K562 (cell line): ENCODE results near the gene CDKN2D. TPM values are rescaled to one million over a fixed set of nuclear protein-coding genes. Genes with fewer than 3 reads are reported as not detected.

Source experiments
- ATAC-seq: fragments of 200-7000 bp; cut with Tn5 transposase; 3 replicates; pipeline ENCODE4 v1.9.1; 2020; ENCODE audit warnings: moderate library complexity
- BruUV-seq: library from RNA; stranded (reverse); fragments of 400-500 nt; replicated peaks from 2 replicates; lab custom pipeline; 2021; lab: Mats Ljungman, UMichigan
- CTCF ChIA-PET: fragments of 300-600 bp; formaldehyde crosslinking; extraction: SDS; loops from one replicate; lab custom pipeline; 2021; ENCODE audit warnings: low intra/inter-chr PET ratio; lab: Yijun Ruan, JAX
- POLR2A ChIA-PET: fragments of 300-600, 350-650 bp; sonication (Branson Sonifier 250); formaldehyde crosslinking; extraction: SDS; loops from one replicate; lab custom pipeline; 2021; ENCODE audit warnings: antibody characterized with exemption, inconsistent platforms; lab: Yijun Ruan, JAX
- DNase-seq, 4 experiments: peaks; one replicate each; pipeline versions ENCODE4 v3.0.0 to v3.0.0-alpha.2; 2011 to 2018; ENCODE audit warnings: low spot score in 3 of 4, mixed read lengths in 3 of 4; ENCODE audit errors: extremely low read depth in 1 of 4
- FAIRE-seq: peaks from 2 replicates; lab custom pipeline; 2011; peaks lifted over from hg19 to GRCh38; lab: Jason Lieb, UNC
- H2AFZ ChIP-seq: 2 replicates; pipeline ENCODE4 v1.6.0; 2011; ENCODE audit warnings: low read depth, low read length, control low read depth, inconsistent platforms
- H3K27ac ChIP-seq: fragments of 200-600 bp; 3 replicates; pipeline ENCODE4 v1.8.0; 2011; ENCODE audit warnings: low read depth, mild to moderate bottlenecking, control low read depth, inconsistent platforms, low read length, moderate library complexity, mixed read lengths; ENCODE audit errors: extremely low read depth
- H3K27me3 ChIP-seq, 2 experiments: fragments of 300-600 bp in 1 of 2; 2 replicates in 1 of 2; 3 replicates in 1 of 2; pipeline versions ENCODE4 v1.6.0 to v1.8.0; 2011; ENCODE audit warnings: inconsistent platforms in 2 of 2, low read length in 2 of 2, mild to moderate bottlenecking in 1 of 2, mixed read lengths in 1 of 2, moderate library complexity in 1 of 2; ENCODE audit not compliant: control insufficient read depth in 2 of 2, insufficient read depth in 2 of 2
- H3K36me3 ChIP-seq: fragments of 300-600 bp; 3 replicates; pipeline ENCODE4 v1.8.0; 2011; ENCODE audit warnings: mild to moderate bottlenecking, low read length, inconsistent platforms; ENCODE audit not compliant: control insufficient read depth, insufficient read depth
- H3K4me1 ChIP-seq, 2 experiments: fragments of 200-600 bp in 1 of 2; replicated peaks in 1 of 2; 2 replicates in 1 of 2; 3 replicates in 1 of 2; pipeline versions ENCODE4 v1.5.1 to v1.8.0; 2011; ENCODE audit warnings: inconsistent platforms in 2 of 2, low read length in 2 of 2, mild to moderate bottlenecking in 1 of 2, mixed read lengths in 1 of 2, moderate library complexity in 1 of 2; ENCODE audit not compliant: control insufficient read depth in 2 of 2, insufficient read depth in 2 of 2
- H3K4me2 ChIP-seq: 2 replicates; pipeline ENCODE4 v1.6.1; 2011; ENCODE audit warnings: low read length, control low read depth, inconsistent platforms, mixed read lengths; ENCODE audit not compliant: insufficient read depth
- H3K4me3 ChIP-seq: fragments of 200-600 bp; sonication (generic), shearing (Covaris generic); 2 replicates; pipeline ENCODE4 v1.5.1; 2016; ENCODE audit warnings: control low read depth, inconsistent platforms
- H3K79me2 ChIP-seq: fragments of 200-600 bp; 3 replicates; pipeline ENCODE4 v1.8.0; 2011; ENCODE audit warnings: low read length, inconsistent platforms; ENCODE audit not compliant: control insufficient read depth, insufficient read depth
- H3K9ac ChIP-seq, 2 experiments: 2 replicates each; pipeline versions ENCODE4 v1.6.0 to v1.6.1; 2011; ENCODE audit warnings: low read depth in 2 of 2, low read length in 2 of 2, control low read depth in 1 of 2, inconsistent platforms in 1 of 2, mild to moderate bottlenecking in 1 of 2, mixed read lengths in 1 of 2; ENCODE audit not compliant: insufficient read depth in 1 of 2
- H3K9me1 ChIP-seq: one replicate; pipeline ENCODE4 v1.6.0; 2011; ENCODE audit warnings: inconsistent platforms, mild to moderate bottlenecking, low read length, moderate library complexity; ENCODE audit not compliant: control insufficient read depth, insufficient read depth
- H3K9me3 ChIP-seq: replicated peaks from 2 replicates; pipeline ENCODE4 v1.5.1; 2011; ENCODE audit warnings: low read depth, low read length, inconsistent platforms; ENCODE audit not compliant: control insufficient read depth, insufficient read depth
- H4K20me1 ChIP-seq: replicated peaks from 2 replicates; pipeline ENCODE4 v1.6.1; 2011; ENCODE audit warnings: low read length, inconsistent platforms, mixed read lengths; ENCODE audit not compliant: control insufficient read depth, insufficient read depth
- BCOR ChIP-seq: fragments of 450-650 bp; IDR thresholded peaks from 2 replicates; pipeline ENCODE4 v1.6.1; 2016
- EZH2 ChIP-seq: IDR thresholded peaks from 2 replicates; pipeline ENCODE4 v1.6.1; 2012; ENCODE audit warnings: low read depth, mild to moderate bottlenecking, inconsistent platforms, low read length, borderline replicate concordance
- NFIX ChIP-seq: fragments of 250-450 bp; sonication (Bioruptor Pico); IDR thresholded peaks from 2 replicates; pipeline ENCODE4 v1.4.0; 2020; ENCODE audit warnings: low read depth, mild to moderate bottlenecking, moderate library complexity
- RUNX1 ChIP-seq: sonication (generic); IDR thresholded peaks from 2 replicates; pipeline ENCODE4 v1.6.1; 2016; ENCODE audit warnings: antibody characterized with exemption, low read depth
- SMARCC2 ChIP-seq: fragments of 450-650 bp; IDR thresholded peaks from 2 replicates; pipeline ENCODE4 v1.6.1; 2017; ENCODE audit warnings: antibody characterized with exemption, moderate library complexity, mild to moderate bottlenecking, low read depth
- SPI1 ChIP-seq: IDR thresholded peaks from 2 replicates; pipeline ENCODE4 v1.6.1; 2011; ENCODE audit warnings: low read depth, low read length, control low read depth, borderline replicate concordance
- TEAD2 ChIP-seq: fragments of 450-650 bp; IDR thresholded peaks from 2 replicates; pipeline ENCODE4 v1.6.1; 2016; ENCODE audit warnings: missing genetic modification characterization, control low read depth, missing compliant biosample characterization
- ZKSCAN1 ChIP-seq: fragments of 150-350 bp; IDR thresholded peaks from 2 replicates; pipeline ENCODE4 v1.6.1; 2016; ENCODE audit warnings: low read depth, low read length
- ZNF165 ChIP-seq: fragments of 250-450 bp; sonication (Bioruptor Pico); IDR thresholded peaks from 2 replicates; pipeline ENCODE4 v1.4.0; 2020; ENCODE audit warnings: borderline replicate concordance
- ZNF224 ChIP-seq: sonication (generic); formaldehyde crosslinking; IDR thresholded peaks from 2 replicates; pipeline ENCODE4 v1.8.0; 2022; ENCODE audit warnings: mild to moderate bottlenecking, missing genetic modification reagents
- WGBS: fragments of 100-300 bp; shearing (Covaris generic); methylation state at CpG from one replicate; pipeline ENCODE4 v1.1.6; 2016; ENCODE audit warnings: low coverage, mixed read lengths; ENCODE audit not compliant: insufficient coverage; ENCODE audit errors: missing lambda C conversion rate; 5-methylcytosine and 5-hydroxymethylcytosine counted together
- in situ Hi-C: fragments of 300-500 bp; cut with MboI; formaldehyde crosslinking; loops from 4 replicates; pipeline ENCODE4 v1.15.0; 2018; ENCODE audit warnings: inconsistent platforms, mixed read lengths
- intact Hi-C: fragments of 100-400 bp; cut with micrococcal nuclease; formaldehyde crosslinking; loops from 2 replicates; pipeline ENCODE4 v1.14.2; 2022
- polyA plus RNA-seq, 8 experiments: library from polyadenylated mRNA; depleted of rRNA in 4 of 8; stranded (reverse) in 5 of 8; unstranded in 3 of 8; fragments of >200 nt; fragmentation: Nextera tagmentation in 2 of 8; fragmentation: Illumina TruSeq in 1 of 8; extraction: Ambion mirVana in 2 of 8; extraction: Trizol in 1 of 8; gene quantifications; 2 replicates each; pipeline versions ENCODE4 v1.2.1 to v1.2.3, GENCODE V29; 2011 to 2014; ENCODE audit warnings: inconsistent platforms in 1 of 8, missing spikeins in 1 of 8
- total RNA-seq, 7 experiments: library from RNA; depleted of rRNA in 6 of 7; stranded (reverse); fragments of >200 nt in 6 of 7; fragmentation: Illumina TruSeq in 2 of 7; extraction: Trizol in 2 of 7; gene quantifications; 2 replicates each; pipeline versions ENCODE4 v1.2.1 to v1.2.3, GENCODE V29; 2011 to 2021; ENCODE audit warnings: low replicate concordance in 1 of 7
- TF ChIP-seq, protein P1 (sequence below), 2 experiments: IDR thresholded peaks; 2 replicates each; pipeline ENCODE4 v1.6.1; 2011; ENCODE audit warnings: borderline replicate concordance in 1 of 2, control low read depth in 1 of 2, low read depth in 1 of 2, low read length in 1 of 2, mild to moderate bottlenecking in 1 of 2, mixed read lengths in 1 of 2, moderate library complexity in 1 of 2; ENCODE audit not compliant: insufficient read depth in 1 of 2, insufficient read length in 1 of 2, poor library complexity in 1 of 2, severe bottlenecking in 1 of 2; ENCODE audit errors: extremely low read depth in 1 of 2
- TF ChIP-seq, protein P2 (sequence below): sonication (generic); formaldehyde crosslinking; IDR thresholded peaks from 2 replicates; pipeline ENCODE4 v1.9.0; 2022; ENCODE audit warnings: mild to moderate bottlenecking, missing genetic modification reagents

CDKN2D gene
- total and polyA plus RNA-seq, 9 of the 15 experiments (the other 6 are each of a cell fraction or from before 2014, with no cell fraction given): 0.41 to 8.2 (median 3.7) TPM

DNA sequence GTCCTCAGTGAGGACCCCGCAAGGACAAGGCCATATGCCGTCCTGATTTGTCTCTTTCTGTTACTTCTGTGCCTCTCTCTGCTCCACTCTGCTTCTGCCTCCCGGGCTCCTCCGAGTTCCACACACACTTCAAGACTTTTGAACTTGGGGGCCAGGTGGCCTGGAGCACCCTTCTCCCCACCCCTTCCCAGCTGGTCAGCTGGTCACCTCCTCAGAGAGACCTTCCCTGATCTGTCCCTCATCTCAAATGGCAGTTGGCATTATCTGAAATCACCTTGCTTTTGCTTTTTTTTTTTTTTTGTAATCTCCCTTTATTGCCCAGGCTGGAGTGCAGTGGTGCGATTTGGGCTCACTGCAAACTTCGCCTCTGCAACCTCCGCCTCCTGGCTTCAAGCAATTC is 49.4 kb downstream of the CDKN2D start (continued):
- no peak for TF ChIP-seq RUNX1
- no peak for TF ChIP-seq BCOR
- TF ChIP-seq SMARCC2: no peak
- no peak for TF ChIP-seq ZNF165 (CRISPR knock-in tag)
- TF ChIP-seq TEAD2 (tag): no peak
- TF ChIP-seq EZH2: no peak
- no peak for TF ChIP-seq NFIX

DNA sequence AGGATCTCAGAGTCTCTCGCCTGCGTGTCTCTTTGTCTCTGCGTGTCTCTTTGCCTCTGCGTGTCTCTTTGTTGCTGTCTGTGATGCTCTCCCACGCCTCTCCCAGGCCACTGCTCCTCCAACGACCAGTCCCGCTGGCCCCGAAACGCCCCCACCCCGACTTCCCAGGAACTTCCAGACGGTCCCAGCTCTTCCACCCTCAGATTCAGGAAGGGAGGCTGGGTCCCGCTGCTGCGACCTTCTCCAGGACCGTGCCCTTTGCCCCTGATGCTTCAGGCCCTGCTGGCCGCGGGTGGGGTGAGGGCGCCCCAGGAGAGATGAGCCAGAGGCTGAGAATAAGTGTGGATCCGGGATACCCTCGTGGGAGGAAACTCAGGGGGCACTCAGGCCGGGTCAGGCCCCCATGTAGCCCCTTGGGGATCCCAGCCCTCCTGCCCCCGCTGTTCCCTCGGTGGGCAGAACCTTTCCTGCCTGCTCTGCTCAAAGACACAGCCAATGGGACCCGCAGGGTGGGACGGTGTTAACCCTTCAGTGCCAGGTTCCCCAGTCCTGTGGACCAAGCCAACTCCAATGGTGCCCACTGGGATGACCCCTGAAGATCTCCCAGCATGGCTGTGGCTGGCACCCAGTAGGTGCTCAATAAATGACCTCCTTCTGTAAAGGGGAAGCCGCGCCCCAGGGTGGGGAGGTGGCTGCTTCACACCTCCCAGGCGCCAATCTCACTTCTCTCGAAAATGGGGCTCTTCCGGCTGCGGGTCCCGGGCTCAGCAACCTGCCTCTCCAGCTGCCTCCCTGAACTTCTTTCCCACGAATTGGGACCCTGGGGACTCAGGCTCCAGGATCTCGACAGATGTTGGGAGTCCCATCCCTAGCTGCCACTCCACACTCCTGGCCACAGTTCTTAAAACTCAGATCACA is 50.1 kb downstream of the CDKN2D start:
- FAIRE-seq: no peak
- Histone ChIP-seq H3K27ac (no peak overlapping the region), H3K79me2 (no peaks in the 10 kb centered on the region), H3K4me1 (peaks cover 19 to 46% of the 10 kb centered on the region in 2 experiments; a peak in 4 of 5 replicates), H3K9me3 (no peaks in the 10 kb centered on the region), H2AFZ (peak overlapping the region; percentile 41), H3K9ac (peak overlapping the region in 1 of 2 experiments; percentile 86; a peak in 2 of 4 replicates), H3K4me3 (no peak overlapping the region), H3K27me3 (peaks cover 0 to 10% of the 10 kb centered on the region in 2 experiments; a peak in 3 of 5 replicates)
- CTCF ChIA-PET: interaction anchor here (0.7 kb wide), 1 partner anchor 10 kb away, joined by 3 read pairs; no protein-coding TSS in a partner anchor
- no peak for ATAC-seq
- intact Hi-C loops (no loop called here), in situ Hi-C loops (no loop called here)
- peak; percentile 48; the same call in 1 of the 2 replicates for TF ChIP-seq ZKSCAN1
- TF ChIP-seq SPI1: no peak
- TF ChIP-seq, protein P1, sequence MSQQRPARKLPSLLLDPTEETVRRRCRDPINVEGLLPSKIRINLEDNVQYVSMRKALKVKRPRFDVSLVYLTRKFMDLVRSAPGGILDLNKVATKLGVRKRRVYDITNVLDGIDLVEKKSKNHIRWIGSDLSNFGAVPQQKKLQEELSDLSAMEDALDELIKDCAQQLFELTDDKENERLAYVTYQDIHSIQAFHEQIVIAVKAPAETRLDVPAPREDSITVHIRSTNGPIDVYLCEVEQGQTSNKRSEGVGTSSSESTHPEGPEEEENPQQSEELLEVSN (IDR thresholded peaks at IDR 0.05; ENCODE audit: borderline replicate concordance in 1 of 2, extremely low read depth in 1 of 2, insufficient read depth in 1 of 2, insufficient read length in 1 of 2, low read depth in 1 of 2, low read length in 1 of 2, poor library complexity in 1 of 2, severe bottlenecking in 1 of 2): peak in 1 of 2 experiments; percentile 10
- TF ChIP-seq, protein P2, sequence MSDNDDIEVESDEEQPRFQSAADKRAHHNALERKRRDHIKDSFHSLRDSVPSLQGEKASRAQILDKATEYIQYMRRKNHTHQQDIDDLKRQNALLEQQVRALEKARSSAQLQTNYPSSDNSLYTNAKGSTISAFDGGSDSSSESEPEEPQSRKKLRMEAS (CRISPR knock-in tag): peak; percentile 26; the same call in 1 of the 2 replicates
- TF ChIP-seq ZNF224 (CRISPR knock-in tag): no peak
- TF ChIP-seq, all 486 proteins: peak for 3
- no TSS peak for BruUV-seq
- POLR2A ChIA-PET: interaction anchor here (0.6 kb wide), 1 partner anchor 10 kb away, joined by 5 read pairs; no protein-coding TSS in a partner anchor
- H3K9me1 ChIP-seq: no peaks in the 10 kb centered on the region
- no peaks in the 10 kb centered on the region; the same call in 1 of the 2 replicates for H4K20me1 ChIP-seq
- WGBS: 12% methylated on average over 28 of the region's 33 CpGs
- peak in 1 of 4 experiments; percentile 23 for DNase-seq
- H3K36me3 ChIP-seq: no peaks in the 10 kb centered on the region
- peak overlapping the region; percentile 49 for H3K4me2 ChIP-seq
